K562 (cell line): ENCODE results near the gene FCHO2.

Experiments
- CHD4 ChIP-seq: fragments of 200-600 bp; sonication (generic); IDR thresholded peaks from 3 replicates; pipeline ENCODE4 v1.6.1; 2012; ENCODE audit warnings: low read depth, mild to moderate bottlenecking, mixed read lengths, low read length, inconsistent platforms; ENCODE audit not compliant: insufficient read depth, insufficient replicate concordance, poor library complexity, severe bottlenecking
- CTCF ChIP-seq, 3 experiments: IDR thresholded peaks in 2 of 3; conservative IDR thresholded peaks in 1 of 3; 2 replicates each; pipeline ENCODE4 v1.5.1; 2011 to 2012; ENCODE audit warnings: low read length in 3 of 3, mild to moderate bottlenecking in 3 of 3, control low read depth in 2 of 3, improper control_type of control experiment in 1 of 3, inconsistent platforms in 1 of 3, low read depth in 1 of 3, mixed read lengths in 1 of 3, moderate library complexity in 1 of 3; ENCODE audit not compliant: insufficient read depth in 2 of 3
- ELK1 ChIP-seq: sonication (generic); formaldehyde crosslinking; IDR thresholded peaks from 2 replicates; pipeline ENCODE4 v1.8.1; 2022; ENCODE audit warnings: missing genetic modification reagents
- NFRKB ChIP-seq: fragments of 450-650 bp; IDR thresholded peaks from 2 replicates; pipeline ENCODE4 v1.6.1; 2016; ENCODE audit warnings: low read depth
- PHF8 ChIP-seq: fragments of 200-600 bp; sonication (generic); IDR thresholded peaks from 2 replicates; pipeline ENCODE4 v1.6.1; 2012; ENCODE audit warnings: mixed run types, mild to moderate bottlenecking, inconsistent platforms, low read length, moderate library complexity, borderline replicate concordance
- PHTF2 ChIP-seq: fragments of 250-450 bp; sonication (Bioruptor Pico); IDR thresholded peaks from 2 replicates; pipeline ENCODE4 v1.5.0; 2021; ENCODE audit warnings: mild to moderate bottlenecking
- POLR2AphosphoS5 ChIP-seq: IDR thresholded peaks from 2 replicates; pipeline ENCODE4 v1.6.1; 2011; ENCODE audit warnings: mild to moderate bottlenecking, low read depth, low read length, moderate library complexity; ENCODE audit not compliant: control insufficient read depth, insufficient read depth
- SMARCB1 ChIP-seq: IDR thresholded peaks from 2 replicates; pipeline ENCODE4 v1.6.1; 2011; ENCODE audit warnings: improper control_type of control experiment, low read depth; ENCODE audit not compliant: insufficient read length
- ZBTB7A ChIP-seq: IDR thresholded peaks from 2 replicates; pipeline ENCODE4 v1.6.1; 2011; ENCODE audit warnings: low read depth, mild to moderate bottlenecking, low read length, moderate library complexity, borderline replicate concordance; ENCODE audit not compliant: control insufficient read depth
- ZNF217 ChIP-seq: sonication (generic); formaldehyde crosslinking; IDR thresholded peaks from 2 replicates; pipeline ENCODE4 v1.8.0; 2022; ENCODE audit warnings: mild to moderate bottlenecking, missing genetic modification reagents
- ZNF41 ChIP-seq: fragments of 250-450 bp; sonication (Bioruptor Pico); conservative IDR thresholded peaks from 2 replicates; pipeline ENCODE4 v1.4.0; 2020; ENCODE audit warnings: mild to moderate bottlenecking

DNA sequence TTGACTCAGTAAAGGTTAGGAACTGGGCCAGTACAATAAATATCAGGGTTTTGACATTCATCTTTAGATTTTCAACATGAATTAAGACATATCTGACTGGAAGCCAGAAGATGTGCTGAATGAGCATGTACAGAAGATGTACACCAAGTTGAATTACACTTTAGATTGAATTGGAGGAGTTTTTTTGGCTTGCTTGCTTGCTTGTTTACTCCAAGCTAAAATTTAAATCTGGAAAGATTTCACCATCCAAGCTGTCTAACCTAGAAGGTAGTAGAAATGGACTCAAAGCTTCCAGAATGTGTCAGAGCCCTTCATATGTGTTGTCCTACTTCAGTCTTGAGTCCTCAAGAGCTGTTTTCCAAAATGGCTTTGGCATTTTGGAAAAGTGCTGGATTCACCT is 49.0 kb upstream of the FCHO2 start:
- TF ChIP-seq CTCF (IDR thresholded peaks at IDR 0.05 in 2 of 3, conservative IDR thresholded peaks at IDR 0.05 in 1 of 3; ENCODE audit: insufficient read depth in 2 of 3, low read depth in 1 of 3, low read length in 3 of 3) (no peak), CHD4 (no peak), PHTF2 (CRISPR knock-in tag) (no peak), ELK1 (CRISPR knock-in tag) (no peak), ZNF217 (no peak), POLR2AphosphoS5 (no peak), ZBTB7A (no peak), NFRKB (no peak), PHF8 (no peak), ZNF41 (CRISPR knock-in tag) (no peak), SMARCB1 (no peak)
